Natural killer cell (primary cell): ENCODE data around the gene SLC5A1. TPM values are rescaled to one million over a fixed set of nuclear protein-coding genes. Genes with fewer than 3 reads are reported as not detected.
"Not testable (repeated sequence)": the region's sequence is repeated elsewhere in the genome, so short reads cannot be mapped to it uniquely, and the experiment has no call there.

ENCODE experiments used
- ATAC-seq, 3 donors: fragments of 150-1000 bp in 2 of 3; fragments of 200-7000 bp in 1 of 3; cut with Tn5 transposase; 1 replicate in 1 of 3; 2 replicates in 2 of 3; pipeline ENCODE4 v1.10.0; 2021; ENCODE audit warnings: mild to moderate bottlenecking in 2 of 3, moderate library complexity in 2 of 3
- DNase-seq, 2 donors: peaks; one replicate each; pipeline versions ENCODE4 v3.0.0 to v3.0.0-alpha.2; 2013 to 2021; ENCODE audit warnings: mixed read lengths in 1 of 2
- H3K27ac ChIP-seq: one replicate; pipeline ENCODE4 v1.5.1; 2013; ENCODE audit warnings: mild to moderate bottlenecking, low read length
- H3K27me3 ChIP-seq: one replicate; pipeline ENCODE4 v1.6.1; 2013; ENCODE audit warnings: low read length; ENCODE audit not compliant: control insufficient read depth, insufficient read depth
- H3K36me3 ChIP-seq: one replicate; pipeline ENCODE4 v1.6.1; 2013; ENCODE audit warnings: low read length; ENCODE audit not compliant: control insufficient read depth, insufficient read depth
- H3K4me1 ChIP-seq: one replicate; pipeline ENCODE4 v1.6.1; 2013; ENCODE audit warnings: low read length; ENCODE audit not compliant: control insufficient read depth, insufficient read depth
- H3K4me3 ChIP-seq: one replicate; pipeline ENCODE4 v1.5.1; 2013; ENCODE audit warnings: low read length
- H3K9me3 ChIP-seq: one replicate; pipeline ENCODE4 v1.6.1; 2013; ENCODE audit warnings: low read length; ENCODE audit not compliant: control insufficient read depth, insufficient read depth
- H3K27ac Mint-ChIP-seq, 2 donors: one replicate each; pipeline ENCODE4 v1.8.0; 2022; ENCODE audit warnings: mild to moderate bottlenecking in 2 of 2, mixed read lengths in 2 of 2, moderate library complexity in 1 of 2
- H3K27me3 Mint-ChIP-seq, 2 donors: one replicate each; pipeline ENCODE4 v1.8.0; 2022; ENCODE audit warnings: low read depth in 2 of 2, mixed read lengths in 2 of 2
- H3K36me3 Mint-ChIP-seq: one replicate; pipeline ENCODE4 v1.8.0; 2022; ENCODE audit warnings: mixed read lengths
- H3K4me1 Mint-ChIP-seq, 2 donors: one replicate each; pipeline ENCODE4 v1.8.0; 2022; ENCODE audit warnings: mixed read lengths in 2 of 2
- H3K4me3 Mint-ChIP-seq: one replicate; pipeline ENCODE4 v1.8.0; 2022; ENCODE audit warnings: mild to moderate bottlenecking, moderate library complexity, mixed read lengths
- H3K9me3 Mint-ChIP-seq, 2 donors: one replicate each; pipeline ENCODE4 v1.8.0; 2022; ENCODE audit warnings: mixed read lengths in 2 of 2
- CTCF ChIP-seq: fragments of 200-600 bp; IDR thresholded peaks from one replicate; pipeline ENCODE4 v1.8.0; 2022; ENCODE audit warnings: antibody characterized with exemption
- WGBS: methylation state at CpG from one replicate; pipeline ENCODE4 v1.1.7; 2013; ENCODE audit warnings: missing lambda C conversion rate; ENCODE audit not compliant: insufficient coverage; 5-methylcytosine and 5-hydroxymethylcytosine counted together
- intact Hi-C: fragments of 100-400 bp; cut with micrococcal nuclease; formaldehyde crosslinking; loops from one replicate; pipeline ENCODE4 v1.14.2; 2022
- total RNA-seq, 4 donors: library from RNA; stranded (reverse); fragments of 120-200 nt in 1 of 4; gene quantifications; one replicate each; pipeline versions ENCODE4 v1.2.3 to v1.2.4, GENCODE V29; 2013 to 2022

SLC5A1 gene
- total RNA-seq, 3 donors from 2014 or later (not counting 1 experiment from before 2014, with no cell fraction given): not detected

GRCh38 chr22:32130464-32130863 is 87.4 kb downstream of the SLC5A1 start:
- ATAC-seq: no peak
- Histone ChIP-seq H3K27me3 (no peaks in the 10 kb centered on the region), H3K9me3 (no peaks in the 10 kb centered on the region), H3K4me1 (no peaks in the 10 kb centered on the region), H3K4me3 (no peak overlapping the region), H3K36me3 (no peaks in the 10 kb centered on the region), H3K27ac (no peak overlapping the region)
- Mint-ChIP-seq H3K27ac (no peak overlapping the region), H3K9me3 (no peaks in the 10 kb centered on the region), H3K27me3 (peaks cover 0 to 5% of the 10 kb centered on the region in 2 donors), H3K4me1 (no peaks in the 10 kb centered on the region), H3K4me3 (no peak overlapping the region), H3K36me3 (no peaks in the 10 kb centered on the region)
- 66% methylated on average over 2 of the region's 2 CpGs for WGBS
- intact Hi-C loops: no loop called here
- no peak for DNase-seq
- no peak for TF ChIP-seq CTCF

- no peak overlapping the region for H3K4me3 ChIP-seq
- peaks cover 3% of the 10 kb centered on the region for H3K4me1 ChIP-seq
- no peak overlapping the region for H3K27ac ChIP-seq
- H3K4me1 Mint-ChIP-seq: no peaks in the 10 kb centered on the region
- H3K36me3 Mint-ChIP-seq: no peaks in the 10 kb centered on the region
- no peaks in the 10 kb centered on the region for H3K27me3 ChIP-seq
- no peak for ATAC-seq
- H3K36me3 ChIP-seq: no peaks in the 10 kb centered on the region
- H3K4me3 Mint-ChIP-seq: no peak overlapping the region
- peaks cover 0 to 5% of the 10 kb centered on the region in 2 donors for H3K27me3 Mint-ChIP-seq
- intact Hi-C loops: no loop called here
- H3K9me3 Mint-ChIP-seq: no peaks in the 10 kb centered on the region
- no peak for DNase-seq
- no peak overlapping the region for H3K27ac Mint-ChIP-seq
- WGBS: 96% methylated on average over 11 of the region's 11 CpGs
- no peaks in the 10 kb centered on the region for H3K9me3 ChIP-seq
- no peak for TF ChIP-seq CTCF
Measured at GRCh38 chr22:32132126-32132525, 89.1 kb downstream of the SLC5A1 start.

- Mint-ChIP-seq H3K4me3 (no peak overlapping the region), H3K4me1 (peaks cover 5 to 6% of the 10 kb centered on the region in 2 donors), H3K27ac (no peak overlapping the region), H3K9me3 (no peaks in the 10 kb centered on the region), H3K36me3 (no peaks in the 10 kb centered on the region), H3K27me3 (peaks cover 0 to 5% of the 10 kb centered on the region in 2 donors)
- no peak overlapping the region for H3K4me3 ChIP-seq
- DNase-seq (no peak), ATAC-seq (no peak)
- H3K4me1 ChIP-seq: peaks cover 10% of the 10 kb centered on the region
- WGBS: no CpG with 5 or more reads among the region's 1 CpG
- no peaks in the 10 kb centered on the region for H3K36me3 ChIP-seq
- intact Hi-C loops: no loop called here
- no peaks in the 10 kb centered on the region for H3K9me3 ChIP-seq
- H3K27me3 ChIP-seq: no peaks in the 10 kb centered on the region
- no peak for TF ChIP-seq CTCF
- no peak overlapping the region for H3K27ac ChIP-seq
Measured at GRCh38 chr22:32132783-32133182, 89.7 kb downstream of the SLC5A1 start.

- H3K27ac ChIP-seq, ATAC-seq, H3K27me3 Mint-ChIP-seq, H3K9me3 Mint-ChIP-seq, H3K36me3 ChIP-seq, H3K4me3 ChIP-seq, H3K4me3 Mint-ChIP-seq, H3K36me3 Mint-ChIP-seq, H3K27ac Mint-ChIP-seq, DNase-seq, H3K9me3 ChIP-seq, H3K27me3 ChIP-seq: not testable (repeated sequence)
- H3K4me1 ChIP-seq: peaks cover 12% of the 10 kb centered on the region
- peaks cover 12 to 13% of the 10 kb centered on the region in 2 donors for H3K4me1 Mint-ChIP-seq
- 97% methylated on average over 14 of the region's 14 CpGs for WGBS
- intact Hi-C loops: loop anchor here (5.0 kb wide), 1 partner anchor 278 kb away; the partner anchor contains the start of gene RTCB
Measured at GRCh38 chr22:32134796-32135195, 91.7 kb downstream of the SLC5A1 start.

GRCh38 chr22:32135958-32136357 is 92.9 kb downstream of the SLC5A1 start:
- not testable (repeated sequence) for H3K4me3 Mint-ChIP-seq, H3K36me3 ChIP-seq, H3K9me3 Mint-ChIP-seq, H3K27me3 Mint-ChIP-seq, H3K27ac Mint-ChIP-seq, H3K4me3 ChIP-seq, H3K9me3 ChIP-seq, H3K27me3 ChIP-seq, H3K27ac ChIP-seq, DNase-seq, H3K36me3 Mint-ChIP-seq, ATAC-seq
- intact Hi-C loops: loop anchor here (5.0 kb wide), 1 partner anchor 276 kb away; the partner anchor contains the start of gene RTCB
- H3K4me1 Mint-ChIP-seq: peaks cover 12 to 13% of the 10 kb centered on the region in 2 donors
- H3K4me1 ChIP-seq: peaks cover 12% of the 10 kb centered on the region
- WGBS: 95% methylated on average over 3 of the region's 3 CpGs

GRCh38 chr22:32136881-32137280 is 93.8 kb downstream of the SLC5A1 start:
- H3K27ac Mint-ChIP-seq, ATAC-seq, H3K36me3 Mint-ChIP-seq, H3K9me3 Mint-ChIP-seq, H3K27me3 ChIP-seq, H3K4me3 ChIP-seq, H3K9me3 ChIP-seq, H3K27ac ChIP-seq, H3K27me3 Mint-ChIP-seq, H3K4me3 Mint-ChIP-seq, DNase-seq, H3K36me3 ChIP-seq: not testable (repeated sequence)
- peaks cover 12% of the 10 kb centered on the region for H3K4me1 ChIP-seq
- WGBS: 96% methylated on average over 4 of the region's 4 CpGs
- H3K4me1 Mint-ChIP-seq: peaks cover 12 to 13% of the 10 kb centered on the region in 2 donors
- intact Hi-C loops: loop anchor here (5.0 kb wide), 1 partner anchor 275 kb away; the partner anchor contains the start of gene RTCB
